ELR (cell line): ENCODE data around the gene SLC9A9.

Source experiments
- DNase-seq: peaks from one replicate; pipeline ENCODE4 v3.0.0-alpha.2; 2015; ENCODE audit warnings: low read depth

The SLC9A9 gene

GRCh38 chr3:143356839-143357238, 491.4 kb downstream of the SLC9A9 start:
- DNase-seq = no peak

GRCh38 chr3:143354342-143354741, 493.9 kb downstream of the SLC9A9 start:
- no peak for DNase-seq

GRCh38 chr3:143352850-143353550, 495.3 kb downstream of the SLC9A9 start:
- DNase-seq = no peak

DNA sequence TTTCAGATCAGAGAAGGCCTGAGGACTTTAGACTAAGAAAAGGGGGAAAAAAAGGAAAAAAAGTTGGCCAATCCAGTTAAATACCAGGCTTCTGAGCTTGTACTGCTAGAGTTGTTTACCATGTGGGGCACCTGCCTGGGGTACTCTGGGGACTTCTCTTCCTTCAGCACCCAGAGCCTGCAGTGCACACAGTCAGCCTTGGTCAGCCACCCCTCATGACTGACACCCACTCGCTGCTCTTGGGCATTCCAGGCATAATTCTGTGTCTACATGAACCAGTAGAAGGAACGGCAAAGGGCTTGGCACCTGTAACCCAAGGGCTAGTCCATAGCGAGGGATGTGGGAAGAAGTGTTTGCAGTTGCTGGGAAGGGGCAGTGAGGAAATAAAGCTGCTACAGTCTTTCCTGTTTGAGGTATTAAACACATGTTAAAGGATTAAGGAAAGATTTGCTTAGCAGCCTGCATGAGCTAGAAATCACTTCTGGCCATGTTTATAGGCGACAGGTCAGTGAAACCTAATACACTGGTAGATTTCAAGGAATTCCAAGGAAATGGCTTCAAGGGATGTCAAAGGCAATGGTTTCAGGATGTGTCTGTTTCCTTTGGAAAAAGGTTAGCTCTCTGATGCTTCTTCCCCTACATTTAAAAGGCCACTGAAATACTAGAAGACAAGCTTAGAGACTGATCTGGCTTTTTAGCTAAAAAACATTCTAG, 496.2 kb downstream of the SLC9A9 start:
- no peak for DNase-seq

GRCh38 chr3:143351354-143351753, 496.9 kb downstream of the SLC9A9 start:
- no peak for DNase-seq

DNA sequence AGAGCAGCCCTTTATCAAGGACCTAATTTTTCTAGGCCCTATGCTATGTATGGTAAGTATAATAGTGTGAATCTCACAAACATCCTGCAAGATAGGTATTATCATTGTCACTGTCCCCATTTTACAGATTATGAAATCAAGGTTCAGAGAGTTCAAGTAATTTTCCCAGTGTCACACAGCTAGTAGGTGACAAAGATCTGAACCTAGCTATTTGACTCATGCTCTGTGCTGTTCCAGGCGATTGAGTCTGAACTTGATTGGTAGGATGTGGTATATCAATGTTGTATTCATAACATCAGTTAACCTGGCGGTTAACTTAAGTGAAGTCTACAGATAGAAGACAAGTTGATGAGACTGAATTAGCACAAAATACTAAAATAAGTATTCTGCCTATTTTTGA, 498.8 kb downstream of the SLC9A9 start:
- DNase-seq = no peak

DNA sequence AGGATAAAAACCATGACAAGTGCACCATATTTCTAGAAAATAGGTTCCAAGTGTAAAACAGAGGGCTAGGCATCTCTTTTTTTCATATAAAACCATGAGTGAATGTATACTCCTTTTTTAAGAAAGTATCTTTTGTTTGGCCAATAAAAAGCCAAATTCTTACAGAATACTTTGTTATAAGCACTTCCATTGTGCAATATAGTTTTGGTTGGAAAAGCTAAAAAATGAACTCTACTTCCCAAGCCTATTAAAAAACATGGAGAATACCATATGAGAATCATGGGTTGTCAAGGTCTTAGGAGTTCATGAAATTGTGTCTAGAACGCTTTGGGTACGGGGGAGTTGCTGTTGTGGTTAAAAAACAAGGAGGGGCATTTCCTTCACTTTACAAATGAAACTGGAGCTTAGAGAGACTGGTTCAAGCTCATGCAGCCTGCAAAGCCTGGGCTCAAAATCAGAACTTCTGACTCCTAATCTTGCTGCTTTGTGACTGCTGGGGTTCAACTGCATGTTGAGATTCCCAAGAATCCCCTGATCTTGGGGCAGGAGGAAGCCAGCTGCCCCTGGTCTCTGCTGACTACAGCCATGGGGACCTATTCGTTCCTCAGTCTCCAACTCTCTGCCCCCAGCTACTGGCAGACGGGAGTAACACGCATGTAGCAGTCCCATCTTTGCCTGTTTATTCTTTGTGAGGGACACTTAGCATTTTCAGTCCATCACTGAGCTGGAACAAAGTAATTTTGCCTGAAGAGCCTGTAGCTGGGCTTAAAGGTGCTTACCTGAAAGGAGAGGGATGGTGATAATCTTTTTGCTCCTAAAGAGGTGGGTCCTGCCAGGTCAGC, 499.6 kb downstream of the SLC9A9 start:
- DNase-seq = peak; percentile 24

GRCh38 chr3:143344516-143345165, 503.6 kb downstream of the SLC9A9 start:
- DNase-seq = no peak

- no peak for DNase-seq
Measured at GRCh38 chr3:143343944-143344343, 504.3 kb downstream of the SLC9A9 start.

GRCh38 chr3:143343031-143343430, 505.2 kb downstream of the SLC9A9 start:
- DNase-seq = no peak

DNA sequence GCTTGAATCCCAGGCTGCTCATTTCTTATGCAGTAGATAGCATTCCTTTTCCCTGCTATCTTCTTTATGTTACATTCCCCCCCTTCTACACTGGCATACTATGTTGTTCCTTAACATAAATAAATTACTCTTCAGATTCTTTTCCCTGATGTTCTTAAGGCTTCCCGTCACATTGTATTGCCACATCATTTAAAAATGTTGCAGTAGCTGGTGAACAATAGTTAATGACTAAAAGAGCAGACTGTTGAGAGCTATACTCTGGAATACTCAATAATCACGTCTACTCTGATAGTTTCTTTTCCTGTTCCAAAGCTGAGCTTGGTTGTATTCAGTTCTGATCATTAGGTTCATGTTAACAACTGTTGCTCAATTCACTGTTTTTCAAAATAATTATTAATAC, 508.8 kb downstream of the SLC9A9 start:
- DNase-seq = no peak

GRCh38 chr3:143337387-143337786, 510.9 kb downstream of the SLC9A9 start:
- DNase-seq = no peak

- DNase-seq = peak; percentile 48
Measured at GRCh38 chr3:143334231-143334630, 514.0 kb downstream of the SLC9A9 start.

DNA sequence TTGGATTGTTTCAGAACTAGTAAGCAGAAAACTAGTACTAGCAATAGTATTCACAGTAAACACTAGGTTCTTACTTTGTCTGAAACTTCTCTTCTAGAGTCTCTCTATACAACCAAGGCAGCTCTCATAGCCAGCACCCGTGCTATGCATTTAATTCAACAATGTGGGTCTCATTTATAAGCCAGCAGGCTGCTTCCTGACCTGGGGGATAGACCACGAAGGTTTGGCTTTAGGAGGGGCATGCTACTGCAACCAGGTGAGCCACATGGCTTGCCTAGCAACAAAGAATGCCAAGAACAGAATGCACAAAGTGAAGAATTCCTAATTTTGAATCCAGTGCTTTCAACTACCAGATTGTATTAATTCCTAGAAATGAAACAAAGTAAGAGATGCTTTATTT, 514.9 kb downstream of the SLC9A9 start:
- no peak for DNase-seq

- DNase-seq = no peak
Measured at GRCh38 chr3:143332026-143332425, 516.2 kb downstream of the SLC9A9 start.

GRCh38 chr3:143331350-143331749, 516.9 kb downstream of the SLC9A9 start:
- DNase-seq = peak; percentile 18

GRCh38 chr3:143330296-143330868, 517.9 kb downstream of the SLC9A9 start:
- DNase-seq = no peak

DNA sequence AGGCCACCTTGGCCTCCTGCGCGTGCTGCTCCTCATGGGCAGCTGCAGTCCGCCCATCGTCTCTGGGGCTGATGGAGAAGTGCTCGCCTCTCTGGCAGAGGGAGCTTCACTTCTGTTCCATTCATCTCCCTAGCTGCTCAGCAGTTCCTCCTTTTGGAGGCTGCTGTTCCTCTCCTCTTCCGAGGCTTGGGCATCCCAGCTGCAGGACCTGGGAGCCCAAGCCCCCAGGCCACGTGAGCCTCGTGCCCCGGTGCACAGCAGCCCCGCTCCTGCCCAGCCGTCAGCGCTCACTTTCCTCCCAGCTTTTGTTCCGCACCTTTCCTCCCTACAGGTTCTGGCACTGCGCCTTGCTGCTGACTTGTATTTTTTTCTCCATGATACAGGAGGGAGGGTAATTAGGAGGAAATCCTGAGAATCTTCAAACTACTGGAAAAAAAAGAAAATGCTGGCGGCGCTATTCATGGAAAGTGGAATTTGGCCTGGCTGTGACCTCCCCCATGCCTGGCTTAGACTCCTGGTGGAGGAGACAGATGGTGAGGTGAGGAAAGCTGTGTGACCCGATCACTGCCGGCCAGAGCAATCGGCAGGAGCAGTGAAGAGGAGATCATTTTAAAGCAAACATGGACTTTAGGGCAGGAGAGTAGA, 518.6 kb downstream of the SLC9A9 start:
- DNase-seq = no peak

- peak; percentile 28 for DNase-seq
Measured at GRCh38 chr3:143328451-143328850, 519.8 kb downstream of the SLC9A9 start.

DNA sequence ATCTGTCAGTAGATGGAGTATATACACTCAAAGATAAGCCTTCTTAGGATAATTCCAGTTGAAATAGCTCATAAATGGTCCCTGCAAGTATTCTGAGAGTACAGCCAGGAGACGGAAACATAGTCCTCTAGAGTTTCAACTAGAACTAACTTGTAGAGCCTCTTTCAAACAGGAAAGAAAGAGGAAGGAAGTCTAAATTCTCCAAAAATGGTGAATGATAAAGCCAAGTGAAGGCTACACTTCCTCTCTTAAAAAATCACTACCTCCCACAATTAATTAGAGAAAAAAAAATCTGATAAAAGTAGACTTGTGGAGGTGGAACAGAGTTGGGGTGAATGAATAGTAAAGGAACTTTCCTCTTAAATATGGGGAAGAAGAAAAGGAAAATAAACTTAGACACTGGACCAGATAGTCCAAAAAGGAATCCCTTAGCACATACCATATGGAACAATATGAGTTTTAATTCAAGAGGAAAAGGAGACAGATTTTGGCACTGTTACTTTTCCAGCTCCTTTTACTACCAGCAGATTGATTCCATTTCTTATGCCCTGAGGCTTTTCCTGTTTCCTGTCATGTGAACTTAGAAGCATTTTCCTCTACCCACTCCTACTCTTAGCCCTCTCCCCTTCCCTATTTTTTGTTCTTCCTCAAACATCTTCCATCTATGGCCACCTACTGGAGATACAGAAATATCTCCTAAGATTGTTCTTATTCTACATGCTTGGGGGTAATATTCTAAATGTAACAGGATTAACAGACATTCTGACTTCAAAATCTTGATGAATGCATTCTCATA, 521.1 kb downstream of the SLC9A9 start:
- DNase-seq = peak; percentile 55
